Choroid plexus epithelial cell (primary cell): ENCODE data around the gene WNK3.
"Not testable (repeated sequence)": the region's sequence is repeated elsewhere in the genome, so short reads cannot be mapped to it uniquely, and the experiment has no call there.

Experiments
- DNase-seq: peaks from one replicate; pipeline ENCODE4 v3.0.0-alpha.2; 2010; ENCODE audit warnings: low read depth
- H3K4me3 ChIP-seq: 2 replicates; pipeline ENCODE4 v1.5.1; 2011; ENCODE audit warnings: low read depth, mild to moderate bottlenecking, control low read depth, low read length, moderate library complexity
- TF ChIP-seq, protein P1 (sequence below): conservative IDR thresholded peaks from 2 replicates; pipeline ENCODE4 v1.5.1; 2011; ENCODE audit warnings: low read depth, mild to moderate bottlenecking, control low read depth, inconsistent platforms, low read length, moderate library complexity

Gene WNK3

DNA sequence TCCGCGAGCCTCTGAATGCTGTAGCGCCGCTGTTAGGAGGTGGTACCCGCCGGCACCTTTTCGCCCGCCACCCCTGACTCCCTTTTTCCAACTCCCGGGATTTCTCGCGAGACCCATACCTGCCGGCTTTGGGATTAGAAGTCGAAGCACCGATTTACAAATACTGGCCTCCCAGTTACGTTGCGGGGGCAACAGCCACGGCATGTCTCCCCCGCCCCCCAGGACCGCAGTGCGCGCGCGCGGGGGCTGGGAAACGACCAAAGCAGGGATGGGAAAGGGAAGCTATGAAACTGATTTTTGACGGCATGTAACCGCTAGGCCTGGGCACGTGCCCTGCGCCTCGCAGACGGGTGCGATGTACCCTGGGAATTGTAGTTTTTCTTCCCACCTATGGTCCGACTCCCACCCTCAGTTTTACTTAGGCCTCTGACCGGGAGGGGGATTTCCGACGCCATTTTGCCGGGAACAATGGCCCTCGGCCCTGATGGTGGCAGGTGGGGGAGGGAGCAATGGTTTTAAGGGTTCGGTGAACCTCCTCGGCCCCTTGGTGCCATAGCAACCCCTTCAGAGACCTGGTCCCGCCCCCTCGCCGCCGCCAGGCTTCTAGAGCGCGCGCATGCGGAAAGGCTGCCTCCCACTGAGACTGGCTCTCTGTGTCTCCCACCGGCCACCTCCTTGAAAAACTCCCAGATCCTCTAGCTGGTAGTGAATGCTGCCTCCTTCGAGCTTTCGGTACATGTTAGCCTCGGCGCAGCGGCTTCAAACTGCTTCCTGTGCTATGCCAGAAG is 772 bp upstream of the WNK3 start:
- DNase-seq = peak; percentile 72
- TF ChIP-seq, protein P1, sequence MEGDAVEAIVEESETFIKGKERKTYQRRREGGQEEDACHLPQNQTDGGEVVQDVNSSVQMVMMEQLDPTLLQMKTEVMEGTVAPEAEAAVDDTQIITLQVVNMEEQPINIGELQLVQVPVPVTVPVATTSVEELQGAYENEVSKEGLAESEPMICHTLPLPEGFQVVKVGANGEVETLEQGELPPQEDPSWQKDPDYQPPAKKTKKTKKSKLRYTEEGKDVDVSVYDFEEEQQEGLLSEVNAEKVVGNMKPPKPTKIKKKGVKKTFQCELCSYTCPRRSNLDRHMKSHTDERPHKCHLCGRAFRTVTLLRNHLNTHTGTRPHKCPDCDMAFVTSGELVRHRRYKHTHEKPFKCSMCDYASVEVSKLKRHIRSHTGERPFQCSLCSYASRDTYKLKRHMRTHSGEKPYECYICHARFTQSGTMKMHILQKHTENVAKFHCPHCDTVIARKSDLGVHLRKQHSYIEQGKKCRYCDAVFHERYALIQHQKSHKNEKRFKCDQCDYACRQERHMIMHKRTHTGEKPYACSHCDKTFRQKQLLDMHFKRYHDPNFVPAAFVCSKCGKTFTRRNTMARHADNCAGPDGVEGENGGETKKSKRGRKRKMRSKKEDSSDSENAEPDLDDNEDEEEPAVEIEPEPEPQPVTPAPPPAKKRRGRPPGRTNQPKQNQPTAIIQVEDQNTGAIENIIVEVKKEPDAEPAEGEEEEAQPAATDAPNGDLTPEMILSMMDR = no peak

GRCh38 chrX:54352677-54353076 is 5.2 kb downstream of the WNK3 start:
- no peak for DNase-seq
- H3K4me3 ChIP-seq = no peak overlapping the region
- TF ChIP-seq, protein P1 = no peak

More for the DNA sequence above, 772 bp upstream of the WNK3 start:
- peak overlapping the region; percentile 63 for H3K4me3 ChIP-seq

GRCh38 chrX:54337383-54337782 is 20.5 kb downstream of the WNK3 start:
- H3K4me3 ChIP-seq, DNase-seq: not testable (repeated sequence)

- H3K4me3 ChIP-seq = no peak overlapping the region
- no peak for DNase-seq
- TF ChIP-seq, protein P1 = no peak
Measured at GRCh38 chrX:54325077-54325476, 32.8 kb downstream of the WNK3 start.

GRCh38 chrX:54320067-54320466 is 37.8 kb downstream of the WNK3 start:
- TF ChIP-seq, protein P1 = no peak
- no peak overlapping the region for H3K4me3 ChIP-seq
- no peak for DNase-seq

- TF ChIP-seq, protein P1 = no peak
- no peak overlapping the region for H3K4me3 ChIP-seq
- DNase-seq = no peak
Measured at GRCh38 chrX:54306379-54306778, 51.5 kb downstream of the WNK3 start.

- TF ChIP-seq, protein P1 = no peak
- DNase-seq = peak; percentile 40
- H3K4me3 ChIP-seq = no peak overlapping the region
Measured at GRCh38 chrX:54301516-54301915, 56.3 kb downstream of the WNK3 start.
